Activated CD4-positive, alpha-beta T cell treated with anti-CD3 and anti-CD28 coated beads, Interleukin-2, amount 10 ng/mL, durations not matched to agents 24 days and 14 days (primary cell): ENCODE measurements around the gene HEXA. TPM values are rescaled to one million over a fixed set of nuclear protein-coding genes. Genes with fewer than 3 reads are reported as not detected.
A peak's percentile ranks its signal among the peaks of the same experiment; 100 is the strongest.

ENCODE experiments used
- DNase-seq: peaks from one replicate; pipeline ENCODE4 v3.0.0; 2022
- H3K27ac Mint-ChIP-seq: one replicate; pipeline ENCODE4 v1.8.0; 2022; ENCODE audit warnings: mild to moderate bottlenecking, mixed read lengths
- H3K27me3 Mint-ChIP-seq: one replicate; pipeline ENCODE4 v1.8.0; 2022; ENCODE audit warnings: mixed read lengths
- H3K36me3 Mint-ChIP-seq: one replicate; pipeline ENCODE4 v1.8.0; 2022; ENCODE audit warnings: low read depth, mild to moderate bottlenecking, mixed read lengths
- H3K4me1 Mint-ChIP-seq: one replicate; pipeline ENCODE4 v1.8.0; 2021; ENCODE audit warnings: mixed read lengths
- H3K4me3 Mint-ChIP-seq: one replicate; pipeline ENCODE4 v1.8.0; 2022; ENCODE audit warnings: mild to moderate bottlenecking, moderate library complexity, mixed read lengths
- H3K9me3 Mint-ChIP-seq: one replicate; pipeline ENCODE4 v1.8.0; 2021; ENCODE audit warnings: mixed read lengths
- intact Hi-C: fragments of 100-400 bp; cut with micrococcal nuclease; formaldehyde crosslinking; loops from one replicate; pipeline ENCODE4 v1.15.1; 2023
- total RNA-seq: library from RNA; stranded (reverse); gene quantifications from 2 replicates; pipeline ENCODE4 v1.2.3, GENCODE V29; 2022

HEXA gene
- total RNA-seq, 1 donor from 2014 or later: 54.3 TPM

DNA sequence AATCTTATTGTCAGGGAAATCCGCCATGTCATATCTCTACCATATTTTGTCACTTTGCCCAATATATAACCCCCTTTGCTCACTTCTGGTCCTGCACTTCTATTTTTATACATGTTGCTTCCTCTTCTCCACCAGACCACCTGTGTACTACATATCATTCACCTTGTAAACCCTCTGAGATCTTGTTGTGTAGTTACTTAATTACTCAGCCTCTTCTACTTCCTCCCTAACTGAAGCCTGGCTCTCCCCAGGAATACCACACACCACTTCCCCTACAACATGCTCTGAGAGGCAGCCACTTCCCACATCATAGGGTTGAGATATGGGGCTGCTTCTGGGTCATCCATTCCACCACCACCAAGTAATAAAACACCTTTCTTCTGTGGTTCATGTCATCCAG, 10.0 kb downstream of the HEXA start:
- peak overlapping the region; percentile 42 for H3K27ac Mint-ChIP-seq
- peaks cover 17% of the 10 kb centered on the region for H3K4me1 Mint-ChIP-seq
- peak overlapping the region; percentile 13 for H3K4me3 Mint-ChIP-seq
- peaks cover 3% of the 10 kb centered on the region for H3K9me3 Mint-ChIP-seq
- peak; percentile 81 for DNase-seq
- intact Hi-C loops: no loop called here
- peaks cover 25% of the 10 kb centered on the region for H3K36me3 Mint-ChIP-seq
- no peaks in the 10 kb centered on the region for H3K27me3 Mint-ChIP-seq

DNA sequence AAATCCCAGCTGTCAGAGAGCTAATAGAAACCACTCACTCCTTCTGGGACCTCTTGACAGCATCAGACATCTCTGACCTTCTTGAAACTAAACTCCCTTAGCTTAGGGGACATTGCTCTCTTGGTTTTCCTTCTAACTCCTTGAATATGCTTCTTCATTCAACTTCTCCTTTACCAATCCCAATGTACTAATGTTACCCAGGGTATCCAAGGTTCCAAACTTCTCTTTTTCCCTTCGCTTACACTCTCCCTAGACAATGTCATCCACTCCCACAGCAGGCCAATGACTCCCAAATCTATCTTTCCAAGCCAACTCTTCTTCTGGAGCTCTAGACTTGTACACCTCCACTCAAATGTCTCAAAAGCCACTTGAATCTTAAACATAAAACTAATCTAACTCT, 14.6 kb downstream of the HEXA start:
- intact Hi-C loops: no loop called here
- Mint-ChIP-seq H3K4me3 (no peak overlapping the region), H3K9me3 (no peaks in the 10 kb centered on the region), H3K27me3 (no peaks in the 10 kb centered on the region), H3K36me3 (peaks cover 3% of the 10 kb centered on the region), H3K27ac (no peak overlapping the region), H3K4me1 (peaks cover 22% of the 10 kb centered on the region)
- DNase-seq: no peak

DNA sequence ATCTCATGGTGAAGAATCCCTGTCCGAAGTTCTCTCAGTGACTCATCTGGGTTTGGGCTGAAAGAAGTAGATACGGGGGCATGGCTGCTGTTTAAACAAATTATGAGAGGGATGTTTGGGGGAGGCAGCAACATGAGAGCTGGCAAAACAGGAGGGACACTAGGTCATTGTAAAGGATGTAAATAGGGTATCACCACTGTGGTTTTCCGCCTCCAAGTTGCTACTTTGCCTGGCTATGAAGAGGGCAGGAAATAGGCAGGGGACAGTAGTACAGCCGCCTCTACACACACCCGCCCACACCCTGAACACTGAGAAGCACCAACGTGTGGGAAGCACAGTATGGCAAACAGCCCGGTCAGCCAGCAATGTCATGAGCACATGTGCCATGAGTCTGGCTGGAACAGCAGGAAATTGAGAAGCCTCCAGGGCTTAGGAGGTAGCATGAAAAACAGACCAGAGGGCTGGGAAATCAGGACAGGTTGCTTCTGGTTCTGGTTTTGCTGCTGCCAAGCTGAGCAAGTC, 17.1 kb downstream of the HEXA start:
- Mint-ChIP-seq H3K27ac (no peak overlapping the region), H3K9me3 (no peaks in the 10 kb centered on the region)
- DNase-seq: no peak

DNA sequence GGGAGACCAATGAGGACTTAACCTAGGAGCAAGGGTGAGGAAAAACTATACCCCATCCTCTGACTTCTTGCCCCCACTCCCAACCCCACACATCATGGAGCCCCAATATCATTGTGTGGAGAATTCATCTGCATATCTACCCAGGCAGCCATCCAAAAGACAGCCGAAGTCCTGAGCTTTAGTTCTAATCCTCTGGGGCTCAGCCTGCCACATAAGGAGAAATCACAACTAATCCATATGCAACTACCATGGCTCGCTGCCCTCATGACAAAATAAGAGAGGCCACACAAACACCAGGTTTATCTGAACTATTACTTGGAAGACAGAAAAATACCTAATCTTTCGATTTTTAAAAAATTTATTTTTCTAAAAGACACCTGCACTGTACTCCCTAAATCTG, 17.7 kb downstream of the HEXA start:
- intact Hi-C loops: no loop called here
- Mint-ChIP-seq H3K36me3 (peaks cover 6% of the 10 kb centered on the region), H3K27ac (no peak overlapping the region), H3K9me3 (no peaks in the 10 kb centered on the region), H3K27me3 (no peaks in the 10 kb centered on the region), H3K4me3 (no peak overlapping the region), H3K4me1 (peaks cover 13% of the 10 kb centered on the region)
- DNase-seq: no peak

More for the DNA sequence above, 17.1 kb downstream of the HEXA start:
- H3K36me3 Mint-ChIP-seq: peaks cover 6% of the 10 kb centered on the region
- H3K27me3 Mint-ChIP-seq: no peaks in the 10 kb centered on the region
- H3K4me3 Mint-ChIP-seq: no peak overlapping the region
- peaks cover 13% of the 10 kb centered on the region for H3K4me1 Mint-ChIP-seq
- intact Hi-C loops: no loop called here

DNA sequence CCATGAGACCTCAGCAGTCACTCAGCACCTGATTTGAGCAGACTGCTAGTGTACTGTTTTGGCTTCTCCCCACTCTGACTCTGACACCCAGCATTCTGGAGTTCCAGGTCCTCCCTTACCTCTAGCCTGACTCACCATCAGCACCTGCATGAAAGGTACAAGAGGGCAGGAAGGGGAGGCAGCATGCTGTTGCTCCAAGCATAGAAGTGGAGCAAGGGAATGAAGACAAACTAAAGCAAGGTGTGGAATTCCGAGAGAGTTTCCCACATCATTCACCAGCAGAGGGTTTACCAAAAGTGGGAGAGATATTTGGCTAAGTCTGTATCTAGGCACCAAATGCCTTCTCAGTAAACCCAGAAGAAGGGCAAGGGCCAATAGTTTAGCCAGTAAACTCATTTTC, 21.3 kb downstream of the HEXA start:
- H3K27ac Mint-ChIP-seq: no peak overlapping the region
- intact Hi-C loops: no loop called here
- H3K9me3 Mint-ChIP-seq: no peaks in the 10 kb centered on the region
- DNase-seq: no peak
- peaks cover 13% of the 10 kb centered on the region for H3K4me1 Mint-ChIP-seq
- no peak overlapping the region for H3K4me3 Mint-ChIP-seq
- no peaks in the 10 kb centered on the region for H3K27me3 Mint-ChIP-seq
- H3K36me3 Mint-ChIP-seq: peaks cover 20% of the 10 kb centered on the region

DNA sequence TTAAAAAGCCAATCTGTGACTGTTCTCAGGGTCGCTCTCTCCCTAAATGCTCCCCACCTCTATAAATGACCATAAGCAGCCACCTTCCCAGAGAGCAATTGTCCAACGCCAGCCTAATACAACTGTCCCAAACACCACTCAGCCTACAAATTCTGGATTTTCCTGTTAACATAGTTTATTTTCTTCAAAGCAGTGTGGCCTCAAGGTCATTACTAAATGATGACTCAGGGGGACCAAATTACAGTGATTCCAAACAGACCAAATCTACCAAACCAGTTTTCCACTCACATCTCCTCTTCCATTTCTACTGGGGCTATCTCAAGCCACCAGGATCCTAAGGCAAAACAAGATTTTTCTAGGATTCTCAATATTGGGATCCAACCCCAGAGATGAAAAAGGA, 22.5 kb downstream of the HEXA start:
- Mint-ChIP-seq H3K27ac (no peak overlapping the region), H3K36me3 (peaks cover 30% of the 10 kb centered on the region), H3K27me3 (no peaks in the 10 kb centered on the region), H3K9me3 (no peaks in the 10 kb centered on the region), H3K4me3 (no peak overlapping the region), H3K4me1 (peaks cover 3% of the 10 kb centered on the region)
- DNase-seq: no peak
- intact Hi-C loops: no loop called here

DNA sequence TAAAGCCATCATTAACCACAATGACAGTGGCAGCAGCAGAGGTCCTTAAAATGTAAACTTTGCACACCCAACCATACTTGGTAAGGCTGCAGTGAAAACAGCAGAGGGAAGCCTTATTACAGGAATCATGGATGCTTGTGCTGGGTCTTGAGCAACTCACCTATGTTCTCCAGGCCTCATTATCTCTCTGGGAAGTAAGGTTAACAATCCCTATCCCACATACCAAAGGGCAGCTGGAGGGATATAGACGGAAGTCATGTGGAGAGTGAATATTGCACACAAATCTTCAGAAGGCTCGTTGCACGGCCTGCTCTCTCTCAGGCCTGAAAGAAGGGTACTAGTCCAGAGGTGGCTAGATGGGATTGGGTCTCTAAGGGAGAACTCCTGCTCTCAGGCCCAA, 30.0 kb downstream of the HEXA start:
- DNase-seq: no peak
- H3K9me3 Mint-ChIP-seq: no peaks in the 10 kb centered on the region
- H3K4me3 Mint-ChIP-seq: no peak overlapping the region
- H3K27me3 Mint-ChIP-seq: no peaks in the 10 kb centered on the region
- intact Hi-C loops: no loop called here
- no peak overlapping the region for H3K27ac Mint-ChIP-seq
- peaks cover 25% of the 10 kb centered on the region for H3K36me3 Mint-ChIP-seq
- no peaks in the 10 kb centered on the region for H3K4me1 Mint-ChIP-seq

DNA sequence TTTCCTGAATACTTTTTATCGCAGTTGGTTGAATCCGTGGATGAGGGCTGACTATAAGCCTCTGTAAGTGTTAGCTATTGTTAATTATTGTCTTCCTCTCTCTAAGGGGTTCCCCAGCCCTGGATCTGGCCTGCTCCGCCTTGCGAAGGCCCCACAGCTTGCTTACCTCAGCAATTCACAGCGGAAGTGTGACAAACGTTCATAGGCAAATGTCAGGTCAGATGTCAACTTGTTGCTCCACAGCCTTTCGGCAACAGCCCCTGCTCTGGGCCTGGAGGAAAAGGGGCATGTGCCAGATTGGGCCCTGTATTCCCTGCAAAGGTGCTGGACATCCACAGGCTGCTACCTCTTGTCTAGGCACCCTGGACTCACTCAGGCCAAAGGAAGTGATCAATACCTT, 30.5 kb downstream of the HEXA start:
- Mint-ChIP-seq H3K36me3 (peaks cover 23% of the 10 kb centered on the region), H3K4me3 (no peak overlapping the region), H3K4me1 (no peaks in the 10 kb centered on the region), H3K27ac (no peak overlapping the region), H3K9me3 (no peaks in the 10 kb centered on the region), H3K27me3 (no peaks in the 10 kb centered on the region)
- no peak for DNase-seq
- intact Hi-C loops: no loop called here

DNA sequence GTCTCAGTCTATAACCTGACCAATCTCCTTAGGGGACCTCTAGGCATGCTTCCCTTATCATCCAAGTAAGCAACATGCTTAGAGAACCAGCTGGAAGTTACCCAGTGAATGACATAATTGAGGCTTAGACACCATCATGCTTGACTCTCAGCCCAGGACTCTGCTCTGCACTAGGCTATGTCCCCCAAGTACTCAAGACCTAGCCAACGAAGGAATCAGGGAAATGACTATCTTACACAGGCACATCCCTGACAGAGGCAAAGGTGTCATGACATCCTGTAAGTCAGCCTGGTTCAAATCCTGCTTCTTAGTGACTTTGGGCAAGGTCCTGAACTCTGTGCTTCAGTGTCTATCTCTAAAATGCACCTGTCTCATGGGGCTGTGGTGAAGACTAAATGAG, 31.2 kb downstream of the HEXA start:
- no peak for DNase-seq
- H3K9me3 Mint-ChIP-seq: no peaks in the 10 kb centered on the region
- H3K36me3 Mint-ChIP-seq: peaks cover 23% of the 10 kb centered on the region
- no peaks in the 10 kb centered on the region for H3K27me3 Mint-ChIP-seq
- H3K4me3 Mint-ChIP-seq: no peak overlapping the region
- intact Hi-C loops: no loop called here
- no peaks in the 10 kb centered on the region for H3K4me1 Mint-ChIP-seq
- no peak overlapping the region for H3K27ac Mint-ChIP-seq

DNA sequence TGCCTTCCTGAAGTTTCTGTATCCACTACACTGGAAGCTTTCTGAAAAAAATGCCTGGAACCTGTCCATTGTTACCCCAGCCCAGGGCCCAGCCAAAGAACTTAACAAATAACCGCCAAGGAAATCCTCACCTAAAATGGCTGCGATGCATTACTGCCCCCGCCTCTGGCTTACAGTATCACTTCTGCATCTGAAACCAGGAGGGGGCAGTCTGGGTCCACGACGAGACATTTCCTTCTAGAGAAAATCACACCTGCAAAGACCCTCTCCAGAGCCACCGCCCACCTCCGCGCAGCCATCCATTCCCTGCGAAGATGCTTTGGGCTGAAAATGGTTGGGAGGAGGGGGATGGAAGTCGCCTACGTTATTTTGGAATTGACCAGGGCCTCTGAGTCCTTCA, 33.4 kb downstream of the HEXA start:
- Mint-ChIP-seq H3K27me3 (no peaks in the 10 kb centered on the region), H3K4me3 (no peak overlapping the region), H3K36me3 (peaks cover 11% of the 10 kb centered on the region), H3K27ac (no peak overlapping the region), H3K9me3 (no peaks in the 10 kb centered on the region), H3K4me1 (no peaks in the 10 kb centered on the region)
- intact Hi-C loops: no loop called here
- DNase-seq: peak; percentile 80

DNA sequence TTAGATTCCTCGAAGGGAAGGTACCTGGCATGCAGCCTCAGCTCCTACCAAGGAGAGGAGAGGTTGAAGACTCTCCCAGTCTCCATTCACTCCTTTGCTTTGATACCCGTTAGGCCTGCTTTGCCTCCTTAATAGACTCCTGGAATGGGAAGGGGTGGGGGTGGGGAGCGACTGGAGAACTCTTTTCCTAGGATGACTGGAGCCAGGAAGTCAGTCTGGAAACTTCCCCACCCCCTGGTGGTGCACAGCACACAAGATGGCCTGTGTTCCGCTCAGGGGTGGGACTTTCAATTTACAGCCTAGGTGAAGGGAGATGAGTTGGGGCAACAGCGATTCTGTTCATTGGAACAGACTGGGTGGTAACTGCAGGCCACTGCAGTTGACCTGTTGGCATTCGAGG, 34.5 kb downstream of the HEXA start:
- no peak for DNase-seq
- no peaks in the 10 kb centered on the region for H3K27me3 Mint-ChIP-seq
- H3K4me1 Mint-ChIP-seq: no peaks in the 10 kb centered on the region
- intact Hi-C loops: no loop called here
- no peak overlapping the region for H3K4me3 Mint-ChIP-seq
- H3K9me3 Mint-ChIP-seq: no peaks in the 10 kb centered on the region
- peaks cover 9% of the 10 kb centered on the region for H3K36me3 Mint-ChIP-seq
- H3K27ac Mint-ChIP-seq: no peak overlapping the region

DNA sequence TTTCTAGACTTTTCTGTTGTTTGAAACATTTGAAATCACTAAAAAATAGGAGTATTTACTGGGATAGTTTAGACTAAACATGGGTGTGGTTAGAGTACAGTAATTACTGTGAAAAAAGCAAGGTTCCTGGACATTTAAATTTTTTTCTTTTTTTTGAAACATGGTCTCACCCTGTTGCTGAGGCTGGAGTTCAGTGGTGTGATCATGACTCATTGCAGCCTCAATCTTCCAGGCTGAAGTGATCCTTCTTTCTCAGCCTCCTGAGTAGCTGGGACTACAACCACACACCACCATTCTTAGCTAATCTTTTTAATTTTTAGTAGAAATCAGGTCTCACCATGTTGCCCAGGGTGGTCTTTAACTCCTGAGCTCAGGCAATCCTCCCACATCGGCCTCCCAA, 35.4 kb downstream of the HEXA start:
- Mint-ChIP-seq H3K9me3 (no peaks in the 10 kb centered on the region), H3K4me3 (no peak overlapping the region), H3K4me1 (no peaks in the 10 kb centered on the region), H3K27ac (no peak overlapping the region), H3K36me3 (peaks cover 2% of the 10 kb centered on the region), H3K27me3 (no peaks in the 10 kb centered on the region)
- no peak for DNase-seq
- intact Hi-C loops: no loop called here

DNA sequence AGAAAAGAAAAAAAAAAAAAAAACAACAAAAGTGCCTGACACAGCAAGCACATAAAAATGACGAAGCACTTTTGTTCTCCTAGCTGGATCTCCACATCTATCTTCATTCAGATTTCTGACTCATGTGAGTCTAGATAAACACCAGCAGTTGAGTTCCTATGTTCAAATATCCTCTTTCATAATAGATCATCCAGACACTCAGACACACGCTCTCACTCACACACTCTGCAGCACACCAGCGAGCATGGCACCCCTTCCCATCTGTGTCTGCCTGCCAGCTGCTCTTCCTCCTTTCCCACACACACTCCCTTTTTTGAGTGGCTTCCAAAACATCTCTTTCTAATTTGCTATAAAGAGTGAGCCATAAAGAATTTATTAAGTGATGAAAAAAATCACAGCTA, 36.0 kb downstream of the HEXA start:
- no peak overlapping the region for H3K4me3 Mint-ChIP-seq
- no peaks in the 10 kb centered on the region for H3K9me3 Mint-ChIP-seq
- H3K4me1 Mint-ChIP-seq: no peaks in the 10 kb centered on the region
- H3K27me3 Mint-ChIP-seq: no peaks in the 10 kb centered on the region
- H3K36me3 Mint-ChIP-seq: no peaks in the 10 kb centered on the region
- intact Hi-C loops: no loop called here
- DNase-seq: no peak
- H3K27ac Mint-ChIP-seq: no peak overlapping the region

DNA sequence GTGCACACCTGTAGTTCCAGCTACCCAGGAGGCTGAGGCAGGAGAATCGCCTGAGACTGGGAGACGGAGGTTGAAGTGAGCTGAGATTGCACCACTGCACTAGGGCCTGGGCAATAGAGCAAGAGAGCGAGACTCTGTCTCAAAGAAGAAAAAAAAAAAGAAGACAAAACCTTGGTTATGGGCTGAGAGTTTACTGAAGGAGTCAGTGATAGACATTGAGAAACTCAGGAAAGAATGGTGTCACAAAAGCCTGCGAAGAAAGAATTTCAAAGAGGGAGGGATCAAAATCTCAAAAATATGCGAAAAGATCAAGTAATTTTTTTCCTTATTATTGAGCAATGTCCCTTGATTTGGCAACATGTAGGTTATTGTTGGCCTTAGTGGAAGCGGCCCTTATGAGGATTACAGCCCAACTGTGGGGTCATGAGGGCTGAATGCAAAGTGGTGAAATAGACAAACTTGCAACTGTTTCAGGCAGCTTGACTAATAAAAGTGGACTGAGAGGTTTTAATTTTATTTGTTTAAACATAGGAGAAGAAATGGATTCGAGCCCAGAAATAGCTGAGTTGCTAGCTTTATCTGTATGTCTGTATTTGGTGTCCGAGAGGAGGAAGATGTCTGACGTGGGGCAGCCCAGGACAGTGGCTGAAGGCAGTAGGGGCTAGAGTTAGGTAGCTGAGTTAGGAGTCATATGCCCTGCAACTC, 37.0 kb downstream of the HEXA start:
- no peak for DNase-seq
- H3K36me3 Mint-ChIP-seq: no peaks in the 10 kb centered on the region
- H3K27ac Mint-ChIP-seq: no peak overlapping the region
- H3K4me1 Mint-ChIP-seq: no peaks in the 10 kb centered on the region
- H3K27me3 Mint-ChIP-seq: no peaks in the 10 kb centered on the region
- H3K4me3 Mint-ChIP-seq: no peak overlapping the region
- intact Hi-C loops: no loop called here
- no peaks in the 10 kb centered on the region for H3K9me3 Mint-ChIP-seq

DNA sequence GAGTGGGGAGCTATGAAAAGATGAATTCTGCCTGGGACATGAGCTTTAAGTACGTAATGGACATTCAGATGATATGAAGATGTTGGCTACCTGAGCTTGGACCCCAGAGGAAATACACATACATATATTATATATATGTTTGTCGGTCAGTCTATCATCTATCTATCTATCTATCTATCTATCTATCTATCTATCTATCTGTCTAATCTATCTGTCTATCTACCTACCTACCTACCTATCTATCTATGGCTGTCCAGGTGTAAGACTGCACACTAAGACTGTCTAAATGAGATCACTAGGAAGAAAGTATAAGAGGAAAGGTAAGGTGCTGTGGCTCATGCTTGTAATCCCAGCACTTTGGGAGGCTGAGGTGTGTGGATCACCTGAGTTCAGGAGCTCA, 37.7 kb downstream of the HEXA start:
- H3K36me3 Mint-ChIP-seq: no peaks in the 10 kb centered on the region
- intact Hi-C loops: no loop called here
- no peaks in the 10 kb centered on the region for H3K27me3 Mint-ChIP-seq
- H3K4me3 Mint-ChIP-seq: no peak overlapping the region
- no peak for DNase-seq
- no peaks in the 10 kb centered on the region for H3K4me1 Mint-ChIP-seq
- no peak overlapping the region for H3K27ac Mint-ChIP-seq
- no peaks in the 10 kb centered on the region for H3K9me3 Mint-ChIP-seq
